HepG2 (cell line): ENCODE measurements around the gene MARVELD3. TPM values are rescaled to one million over a fixed set of nuclear protein-coding genes. Genes with fewer than 3 reads are reported as not detected.

ENCODE experiments used
- ATAC-seq: fragments of 200-7000 bp; cut with Tn5 transposase; 3 replicates; pipeline ENCODE4 v1.9.1; 2020; ENCODE audit warnings: mild to moderate bottlenecking, moderate library complexity
- BruUV-seq: library from RNA; stranded (reverse); fragments of 400-500 nt; replicated peaks from 2 replicates; lab custom pipeline; 2021; lab: Mats Ljungman, UMichigan
- CTCF ChIA-PET: fragments of 300-600 bp; formaldehyde crosslinking; extraction: SDS; loops from one replicate; lab custom pipeline; 2021; ENCODE audit warnings: low total read pairs, inconsistent platforms, low intra/inter-chr PET ratio; lab: Yijun Ruan, JAX
- POLR2A ChIA-PET: fragments of 350-600 bp; sonication (Branson Sonifier 250); formaldehyde crosslinking; loops from one replicate; lab custom pipeline; 2020; ENCODE audit warnings: antibody characterized with exemption, inconsistent platforms; lab: Yijun Ruan, JAX
- DNase-seq: peaks from one replicate; pipeline ENCODE4 v3.0.0-alpha.2; 2015; ENCODE audit warnings: low spot score
- FAIRE-seq: peaks from 3 replicates; lab custom pipeline; 2011; peaks lifted over from hg19 to GRCh38; lab: Jason Lieb, UNC
- H2AFZ ChIP-seq: one replicate; pipeline ENCODE4 v1.6.1; 2011; ENCODE audit warnings: low read length, inconsistent platforms
- H3K27ac ChIP-seq: fragments of 300-600 bp; 3 replicates; pipeline ENCODE4 v1.8.0; 2011; ENCODE audit warnings: mixed run types, mild to moderate bottlenecking, mixed read lengths, low read length, inconsistent platforms; ENCODE audit not compliant: insufficient read depth; ENCODE audit errors: extremely low read length
- H3K27me3 ChIP-seq, 2 experiments: fragments of 200-600 bp in 1 of 2; 2 replicates in 1 of 2; 3 replicates in 1 of 2; pipeline versions ENCODE4 v1.6.0 to v1.8.0; 2011; ENCODE audit warnings: low read length in 2 of 2, mild to moderate bottlenecking in 2 of 2, moderate library complexity in 2 of 2, inconsistent platforms in 1 of 2; ENCODE audit not compliant: insufficient read depth in 2 of 2, control insufficient read depth in 1 of 2
- H3K36me3 ChIP-seq, 2 experiments: fragments of 200-600 bp in 1 of 2; replicated peaks in 1 of 2; 2 replicates in 1 of 2; 3 replicates in 1 of 2; pipeline versions ENCODE4 v1.5.1 to v1.8.0; 2011; ENCODE audit warnings: low read length in 2 of 2, inconsistent platforms in 1 of 2; ENCODE audit not compliant: insufficient read depth in 2 of 2, control insufficient read depth in 1 of 2
- H3K4me1 ChIP-seq: 2 replicates; pipeline ENCODE4 v1.5.1; 2012; ENCODE audit warnings: low read length, inconsistent platforms; ENCODE audit not compliant: insufficient read depth
- H3K4me2 ChIP-seq: 2 replicates; pipeline ENCODE4 v1.6.0; 2011; ENCODE audit warnings: low read depth, low read length, inconsistent platforms
- H3K4me3 ChIP-seq, 3 experiments: fragments of 200-600 bp in 1 of 3; sonication (generic), shearing (Covaris generic) in 1 of 3; replicated peaks in 1 of 3; 2 replicates each; pipeline ENCODE4 v1.5.1; 2011 to 2016; ENCODE audit warnings: low read length in 3 of 3, inconsistent platforms in 2 of 3, low read depth in 2 of 3, mild to moderate bottlenecking in 2 of 3, control low read depth in 1 of 3, mixed read lengths in 1 of 3; ENCODE audit not compliant: insufficient read depth in 1 of 3
- H3K79me2 ChIP-seq: one replicate; pipeline ENCODE4 v1.6.1; 2011; ENCODE audit warnings: low read length, inconsistent platforms; ENCODE audit not compliant: insufficient read depth
- H3K9ac ChIP-seq: 2 replicates; pipeline ENCODE4 v1.6.0; 2011; ENCODE audit warnings: mild to moderate bottlenecking, low read depth, low read length, inconsistent platforms; ENCODE audit not compliant: insufficient read depth
- H3K9me3 ChIP-seq: 2 replicates; pipeline ENCODE4 v1.5.1; 2012; ENCODE audit warnings: mild to moderate bottlenecking, low read length
- H4K20me1 ChIP-seq: 2 replicates; pipeline ENCODE4 v1.6.0; 2011; ENCODE audit warnings: inconsistent platforms, mild to moderate bottlenecking, low read length, moderate library complexity; ENCODE audit not compliant: insufficient read depth
- CTCF ChIP-seq: sonication (generic); formaldehyde crosslinking; IDR thresholded peaks from 2 replicates; pipeline ENCODE4 v1.5.0; 2020; ENCODE audit warnings: mild to moderate bottlenecking, missing genetic modification reagents, moderate library complexity
- EHMT2 ChIP-seq: fragments of 200-600 bp; sonication (generic); IDR thresholded peaks from 2 replicates; pipeline ENCODE4 v1.7.0; 2017; ENCODE audit warnings: antibody characterized with exemption, low read depth, low read length, borderline replicate concordance
- HHEX ChIP-seq: IDR thresholded peaks from 2 replicates; pipeline ENCODE4 v1.6.1; 2016; ENCODE audit warnings: control low read depth
- HINFP ChIP-seq: sonication (generic); formaldehyde crosslinking; IDR thresholded peaks from 2 replicates; pipeline ENCODE4 v1.4.0; 2020; ENCODE audit warnings: low read depth, mild to moderate bottlenecking, missing genetic modification reagents
- KAT7 ChIP-seq: IDR thresholded peaks from 2 replicates; pipeline ENCODE4 v1.6.1; 2018; ENCODE audit warnings: borderline replicate concordance, missing compliant biosample characterization
- THYN1 ChIP-seq: sonication (generic); formaldehyde crosslinking; IDR thresholded peaks from 2 replicates; pipeline ENCODE4 v1.8.1; 2023; ENCODE audit warnings: low read depth, mild to moderate bottlenecking, moderate library complexity, missing genetic modification reagents, borderline replicate concordance
- TOE1 ChIP-seq: sonication (generic); formaldehyde crosslinking; IDR thresholded peaks from 2 replicates; pipeline ENCODE4 v1.4.0; 2020; ENCODE audit warnings: mild to moderate bottlenecking, missing genetic modification reagents
- ZBTB21 ChIP-seq: sonication (generic); formaldehyde crosslinking; IDR thresholded peaks from 2 replicates; pipeline ENCODE4 v1.4.0; 2020; ENCODE audit warnings: missing genetic modification reagents
- ZNF253 ChIP-seq: sonication (generic); formaldehyde crosslinking; IDR thresholded peaks from 2 replicates; pipeline ENCODE4 v1.8.0; 2022; ENCODE audit warnings: mild to moderate bottlenecking, missing genetic modification reagents, borderline replicate concordance
- ZNF362 ChIP-seq: sonication (generic); formaldehyde crosslinking; IDR thresholded peaks from 2 replicates; pipeline ENCODE4 v1.4.0; 2020; ENCODE audit warnings: missing genetic modification reagents, mild to moderate bottlenecking, borderline replicate concordance
- ZNF850 ChIP-seq: sonication (generic); formaldehyde crosslinking; conservative IDR thresholded peaks from 2 replicates; pipeline ENCODE4 v1.9.0; 2021; ENCODE audit warnings: mild to moderate bottlenecking, missing genetic modification reagents
- whole genome bisulfite sequencing: methylation state at CpG from one replicate; pipeline ENCODE4 v1.1.6; 2017; ENCODE audit warnings: low lambda C conversion rate; 5-methylcytosine and 5-hydroxymethylcytosine counted together
- in situ Hi-C: cut with HindIII; loops from 2 replicates; pipeline ENCODE4 v1.10.0; 2017; ENCODE audit warnings: low pct_unique_long_range_greater_than_20kb; ENCODE audit not compliant: extremely low pct_ligation_motif_present
- intact Hi-C: fragments of 100-400 bp; cut with micrococcal nuclease; formaldehyde crosslinking; loops from one replicate; pipeline ENCODE4 v1.10.0; 2022; ENCODE audit not compliant: unreplicated experiment
- polyA plus RNA-seq, 8 experiments: library from polyadenylated mRNA; depleted of rRNA in 3 of 8; stranded (reverse) in 7 of 8; unstranded in 1 of 8; fragments of >200 nt; fragmentation: Illumina TruSeq in 4 of 8; extraction: Trizol in 4 of 8; gene quantifications; 2 replicates each; pipeline versions ENCODE4 v1.2.1 to v1.2.3, GENCODE V29; 2011 to 2016; ENCODE audit warnings: low read depth in 4 of 8, missing spikeins in 1 of 8, mixed read lengths in 1 of 8; ENCODE audit not compliant: insufficient read depth in 1 of 8
- total RNA-seq, 5 experiments: library from RNA; depleted of rRNA; stranded (reverse); fragments of >200 nt; fragmentation: Illumina TruSeq; extraction: Trizol; gene quantifications; 2 replicates each; pipeline ENCODE4 v1.2.3, GENCODE V29; 2016; ENCODE audit warnings: low read depth in 1 of 5

Gene MARVELD3
- total and polyA plus RNA-seq, 2 of the 13 experiments (the other 11 are each of a cell fraction or from before 2014, with no cell fraction given): 4.8 to 5.6 TPM

- FAIRE-seq (no peak), ATAC-seq (no peak), DNase-seq (no peak)
- BruUV-seq: no TSS peak
- no peaks in the 10 kb centered on the region for H4K20me1 ChIP-seq
- no peak overlapping the region for H3K4me2 ChIP-seq
- H3K36me3 ChIP-seq: no peaks in the 10 kb centered on the region; a peak in 2 of 5 replicates
- H3K9ac ChIP-seq: no peak overlapping the region
- H3K4me1 ChIP-seq: peaks cover 19% of the 10 kb centered on the region
- no peak overlapping the region for H2AFZ ChIP-seq
- no peaks in the 10 kb centered on the region for H3K9me3 ChIP-seq
- ChIA-PET CTCF (no interaction called here), POLR2A (no interaction called here)
- no peaks in the 10 kb centered on the region for H3K27me3 ChIP-seq
- TF ChIP-seq THYN1 (CRISPR knock-in tag) (no peak), HINFP (CRISPR knock-in tag) (no peak), TOE1 (CRISPR knock-in tag) (no peak)
- TF ChIP-seq, all 625 proteins: peak for 0
- WGBS: 89% methylated on average over 4 of the region's 4 CpGs
- H3K4me3 ChIP-seq: no peak overlapping the region
- intact Hi-C loops: no loop called here
- H3K79me2 ChIP-seq: no peaks in the 10 kb centered on the region
- in situ Hi-C loops: no loop called here
- no peak overlapping the region for H3K27ac ChIP-seq
These were observed 5.8 kb downstream of the MARVELD3 start for GRCh38 chr16:71631776-71632175.

- POLR2A ChIA-PET: no interaction called here
- Histone ChIP-seq H3K4me1 (no peaks in the 10 kb centered on the region), H3K79me2 (no peaks in the 10 kb centered on the region), H4K20me1 (no peaks in the 10 kb centered on the region), H3K27me3 (no peaks in the 10 kb centered on the region), H3K4me2 (no peak overlapping the region), H3K27ac (no peak overlapping the region), H2AFZ (no peak overlapping the region), H3K36me3 (no peaks in the 10 kb centered on the region; a peak in 2 of 5 replicates), H3K4me3 (no peak overlapping the region), H3K9ac (no peak overlapping the region), H3K9me3 (no peaks in the 10 kb centered on the region)
- BruUV-seq: no TSS peak
- WGBS: 69% methylated on average over 2 of the region's 2 CpGs
- DNase-seq (no peak), ATAC-seq (no peak), FAIRE-seq (no peak)
- in situ Hi-C loops: no loop called here
- CTCF ChIA-PET: no interaction called here
- intact Hi-C loops: no loop called here
- TF ChIP-seq ZNF253: no peak
- no peak for TF ChIP-seq ZNF362 (CRISPR knock-in tag)
- TF ChIP-seq HHEX (CRISPR knock-in tag): no peak
- TF ChIP-seq CTCF (CRISPR knock-in tag): no peak
- no peak for TF ChIP-seq ZNF850
- no peak for TF ChIP-seq KAT7
- no peak for TF ChIP-seq EHMT2
- TF ChIP-seq ZBTB21 (CRISPR knock-in tag): no peak
These were observed 9.6 kb downstream of the MARVELD3 start for GRCh38 chr16:71635632-71636031.
